Trophoblast cell (in vitro differentiated cells and primary cell): ENCODE results near the gene ASIC5.
A peak's percentile ranks its signal among the peaks of the same experiment; 100 is the strongest.

ENCODE experiments used
- DNase-seq, 2 donors: peaks; one replicate each; pipeline ENCODE4 v3.0.0-alpha.2; 2016
- H2AFZ ChIP-seq: 2 replicates; pipeline ENCODE4 v1.6.1; 2013; ENCODE audit warnings: low read length, moderate library complexity, mild to moderate bottlenecking; ENCODE audit not compliant: insufficient read depth, poor library complexity
- H2AK5ac ChIP-seq: 2 replicates; pipeline ENCODE4 v1.6.1; 2013; ENCODE audit warnings: mild to moderate bottlenecking, low read length
- H2BK120ac ChIP-seq: 2 replicates; pipeline ENCODE4 v1.6.1; 2013; ENCODE audit warnings: low read length, mild to moderate bottlenecking, moderate library complexity; ENCODE audit not compliant: insufficient read depth, poor library complexity
- H2BK12ac ChIP-seq: 2 replicates; pipeline ENCODE4 v1.6.1; 2013; ENCODE audit warnings: mild to moderate bottlenecking, low read length, moderate library complexity
- H2BK5ac ChIP-seq: 2 replicates; pipeline ENCODE4 v1.6.1; 2013; ENCODE audit warnings: low read length, low read depth, moderate library complexity, mild to moderate bottlenecking; ENCODE audit not compliant: poor library complexity
- H3K14ac ChIP-seq: 2 replicates; pipeline ENCODE4 v1.6.1; 2013; ENCODE audit warnings: mild to moderate bottlenecking, low read length
- H3K18ac ChIP-seq: 2 replicates; pipeline ENCODE4 v1.6.1; 2013; ENCODE audit warnings: mild to moderate bottlenecking, low read length
- H3K23ac ChIP-seq: 2 replicates; pipeline ENCODE4 v1.6.1; 2013; ENCODE audit warnings: low read length
- H3K27ac ChIP-seq: 2 replicates; pipeline ENCODE4 v1.5.1; 2013; ENCODE audit warnings: low read depth, mild to moderate bottlenecking, inconsistent platforms, low read length, moderate library complexity
- H3K27me3 ChIP-seq: 2 replicates; pipeline ENCODE4 v1.6.1; 2013; ENCODE audit warnings: inconsistent platforms, mild to moderate bottlenecking, low read length, moderate library complexity; ENCODE audit not compliant: insufficient read depth
- H3K36me3 ChIP-seq, 2 experiments: 1 replicate in 1 of 2; 2 replicates in 1 of 2; pipeline ENCODE4 v1.6.1; 2013; ENCODE audit warnings: low read length in 2 of 2, mild to moderate bottlenecking in 2 of 2, moderate library complexity in 1 of 2; ENCODE audit not compliant: insufficient read depth in 2 of 2, control insufficient read depth in 1 of 2
- H3K4ac ChIP-seq: 2 replicates; pipeline ENCODE4 v1.6.1; 2013; ENCODE audit warnings: low read depth, mild to moderate bottlenecking, low read length, moderate library complexity
- H3K4me1 ChIP-seq, 2 experiments: 1 replicate in 1 of 2; 2 replicates in 1 of 2; pipeline ENCODE4 v1.6.1; 2013; ENCODE audit warnings: low read length in 2 of 2, mild to moderate bottlenecking in 2 of 2, moderate library complexity in 1 of 2; ENCODE audit not compliant: insufficient read depth in 2 of 2, control insufficient read depth in 1 of 2
- H3K4me2 ChIP-seq: 2 replicates; pipeline ENCODE4 v1.6.1; 2013; ENCODE audit warnings: inconsistent platforms, mild to moderate bottlenecking, low read length, moderate library complexity
- H3K4me3 ChIP-seq: 2 replicates; pipeline ENCODE4 v1.5.1; 2013; ENCODE audit warnings: mild to moderate bottlenecking, low read depth, low read length, inconsistent platforms
- H3K79me1 ChIP-seq: one replicate; pipeline ENCODE4 v1.6.1; 2013; ENCODE audit warnings: low read length
- H3K79me2 ChIP-seq: 2 replicates; pipeline ENCODE4 v1.6.1; 2013; ENCODE audit warnings: low read length, mild to moderate bottlenecking; ENCODE audit not compliant: control insufficient read depth, insufficient read depth, poor library complexity
- H3K9ac ChIP-seq: 2 replicates; pipeline ENCODE4 v1.6.1; 2013; ENCODE audit warnings: mild to moderate bottlenecking, low read length
- H3K9me3 ChIP-seq: 2 replicates; pipeline ENCODE4 v1.6.1; 2013; ENCODE audit warnings: low read depth, mild to moderate bottlenecking, control low read depth, inconsistent platforms, low read length; ENCODE audit not compliant: insufficient read depth
- H4K12ac ChIP-seq: 2 replicates; pipeline ENCODE4 v1.6.1; 2013; ENCODE audit warnings: low read depth, mild to moderate bottlenecking, low read length, moderate library complexity
- H4K8ac ChIP-seq: 2 replicates; pipeline ENCODE4 v1.6.1; 2013; ENCODE audit warnings: low read depth, mild to moderate bottlenecking, low read length, moderate library complexity
- H4K91ac ChIP-seq: one replicate; pipeline ENCODE4 v1.6.1; 2013; ENCODE audit warnings: low read depth, mild to moderate bottlenecking, low read length, moderate library complexity
- WGBS: extraction: QIAGEN DNeasy Blood & Tissue Kit; methylation state at CpG from one replicate; pipeline ENCODE4 v1.1.7; 2013; ENCODE audit warnings: missing lambda C conversion rate; ENCODE audit not compliant: insufficient read length, insufficient coverage; ENCODE audit errors: extremely low coverage; 5-methylcytosine and 5-hydroxymethylcytosine counted together

Gene ASIC5

DNA sequence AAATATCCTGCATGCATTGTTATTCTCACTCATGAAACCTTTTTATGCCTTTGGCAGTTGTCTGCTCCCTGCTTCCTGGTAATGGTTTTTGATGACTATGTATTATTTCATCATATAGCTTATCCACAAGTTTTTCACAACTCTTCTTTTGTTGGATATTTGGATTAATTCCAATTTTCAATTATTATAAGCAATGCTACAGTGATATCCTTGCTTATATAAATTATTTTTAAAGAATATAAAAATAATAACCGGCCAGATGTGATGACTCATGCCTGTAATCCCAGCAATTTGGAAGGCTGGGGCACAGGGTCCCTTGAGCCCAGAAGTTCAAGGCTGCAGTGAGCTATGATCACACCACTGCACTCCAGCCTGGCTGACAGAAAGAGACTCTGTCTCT is 47.0 kb downstream of the ASIC5 start:
- H3K23ac ChIP-seq: no peak overlapping the region
- no peaks in the 10 kb centered on the region for H3K27me3 ChIP-seq
- H3K4ac ChIP-seq: no peak overlapping the region
- no peak overlapping the region for H3K18ac ChIP-seq
- H4K8ac ChIP-seq: no peak overlapping the region
- H2BK5ac ChIP-seq: no peak overlapping the region
- no peak overlapping the region for H3K14ac ChIP-seq
- no peaks in the 10 kb centered on the region for H3K79me2 ChIP-seq
- H3K4me1 ChIP-seq: no peaks in the 10 kb centered on the region
- H3K9me3 ChIP-seq: no peaks in the 10 kb centered on the region
- DNase-seq: no peak
- no peaks in the 10 kb centered on the region for H3K79me1 ChIP-seq
- H3K4me2 ChIP-seq: no peak overlapping the region
- no peak overlapping the region for H3K27ac ChIP-seq
- no peak overlapping the region for H3K4me3 ChIP-seq
- no peak overlapping the region for H3K9ac ChIP-seq
- no peak overlapping the region for H4K12ac ChIP-seq
- H2BK12ac ChIP-seq: no peak overlapping the region
- WGBS: no CpG with 5 or more reads among the region's 1 CpG
- H2AFZ ChIP-seq: no peak overlapping the region
- no peaks in the 10 kb centered on the region for H3K36me3 ChIP-seq
- no peak overlapping the region for H2AK5ac ChIP-seq
- H2BK120ac ChIP-seq: no peak overlapping the region
- H4K91ac ChIP-seq: no peak overlapping the region

DNA sequence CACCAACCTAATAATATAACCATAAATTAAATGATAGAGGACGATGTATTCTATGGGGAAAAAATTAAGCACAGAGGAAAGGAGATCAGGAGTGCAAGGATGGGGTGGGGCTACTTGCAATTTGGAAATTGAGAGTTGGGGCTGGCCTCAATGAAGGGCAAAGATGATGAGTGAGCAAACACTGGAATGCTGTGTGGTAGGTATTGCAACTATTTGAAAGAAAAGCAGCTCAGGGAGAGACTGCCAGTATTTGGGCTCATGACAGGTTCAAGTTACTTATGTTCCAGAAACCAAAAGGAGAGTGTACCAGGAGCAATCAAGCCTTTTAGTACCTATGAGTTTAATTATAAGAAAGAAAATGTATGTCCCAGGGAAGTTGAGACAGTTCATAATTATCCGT is 47.4 kb downstream of the ASIC5 start:
- WGBS: no CpG with 5 or more reads among the region's 2 CpGs
- Histone ChIP-seq H3K36me3 (no peaks in the 10 kb centered on the region), H4K12ac (no peak overlapping the region), H3K4me2 (no peak overlapping the region), H3K23ac (no peak overlapping the region), H2BK120ac (no peak overlapping the region), H3K4ac (no peak overlapping the region), H4K91ac (no peak overlapping the region), H4K8ac (no peak overlapping the region), H3K9me3 (no peaks in the 10 kb centered on the region), H2BK12ac (no peak overlapping the region), H3K27me3 (no peaks in the 10 kb centered on the region), H3K9ac (no peak overlapping the region), H3K14ac (no peak overlapping the region), H2AFZ (no peak overlapping the region), H2BK5ac (no peak overlapping the region), H2AK5ac (no peak overlapping the region), H3K79me2 (no peaks in the 10 kb centered on the region), H3K4me1 (no peaks in the 10 kb centered on the region), H3K27ac (no peak overlapping the region), H3K18ac (no peak overlapping the region), H3K4me3 (no peak overlapping the region), H3K79me1 (no peaks in the 10 kb centered on the region)
- DNase-seq: peak; percentile 30 to 65

DNA sequence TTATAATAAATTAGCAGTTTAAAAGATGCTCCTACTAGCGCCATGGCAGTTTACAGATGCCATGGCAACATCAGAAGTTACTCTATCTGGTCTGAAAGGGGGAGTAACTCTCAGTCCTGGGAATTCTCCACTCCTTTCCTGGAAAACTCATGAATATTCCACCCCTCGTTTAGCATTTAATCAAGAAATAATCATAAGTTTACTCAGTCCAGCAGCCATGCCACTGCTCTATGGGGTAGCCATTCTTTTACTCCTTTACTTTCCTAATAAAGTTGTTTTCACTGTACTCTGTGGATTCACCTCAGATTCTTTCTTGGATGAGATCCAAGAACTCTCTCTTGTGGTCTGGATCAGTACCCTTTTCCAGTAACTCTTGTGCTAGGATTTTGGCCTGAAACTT is 55.0 kb downstream of the ASIC5 start:
- no peaks in the 10 kb centered on the region for H3K4me1 ChIP-seq
- no peaks in the 10 kb centered on the region for H3K79me1 ChIP-seq
- no peak overlapping the region for H3K14ac ChIP-seq

DNA sequence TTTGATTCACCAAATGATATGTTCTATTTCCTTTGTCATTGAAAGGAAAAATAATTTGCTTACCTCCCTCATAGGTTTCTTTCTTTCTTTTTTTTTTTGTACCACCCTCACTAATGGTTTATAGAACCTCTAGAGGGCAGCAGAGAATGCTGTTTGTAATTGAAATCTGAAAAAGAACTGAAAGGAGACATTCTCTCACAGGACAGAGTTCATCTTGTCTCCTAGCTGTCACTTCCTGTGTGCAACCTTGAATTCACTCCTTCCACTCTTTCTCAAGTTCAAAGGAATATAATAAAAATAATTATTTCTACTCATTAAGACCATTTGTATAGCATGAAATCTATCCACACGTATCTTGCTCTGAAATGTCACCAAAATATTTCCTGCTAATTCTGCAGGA is 56.2 kb downstream of the ASIC5 start:
- H2BK12ac ChIP-seq: no peak overlapping the region
- no peak overlapping the region for H3K18ac ChIP-seq
- no peak overlapping the region for H2AK5ac ChIP-seq
- WGBS: no CpG with 5 or more reads among the region's 1 CpG
- no peak overlapping the region for H4K91ac ChIP-seq
- H3K4me3 ChIP-seq: no peak overlapping the region
- no peaks in the 10 kb centered on the region for H3K9me3 ChIP-seq
- H3K79me2 ChIP-seq: no peaks in the 10 kb centered on the region
- H3K27me3 ChIP-seq: no peaks in the 10 kb centered on the region
- no peak overlapping the region for H4K8ac ChIP-seq
- H3K9ac ChIP-seq: no peak overlapping the region
- H2AFZ ChIP-seq: no peak overlapping the region
- H3K23ac ChIP-seq: no peak overlapping the region
- H4K12ac ChIP-seq: no peak overlapping the region
- H3K79me1 ChIP-seq: no peaks in the 10 kb centered on the region
- H2BK5ac ChIP-seq: no peak overlapping the region
- H2BK120ac ChIP-seq: no peak overlapping the region
- DNase-seq: peak; percentile 19 to 88
- no peak overlapping the region for H3K4ac ChIP-seq
- no peak overlapping the region for H3K27ac ChIP-seq
- no peaks in the 10 kb centered on the region for H3K36me3 ChIP-seq
- H3K4me1 ChIP-seq: no peaks in the 10 kb centered on the region
- no peak overlapping the region for H3K4me2 ChIP-seq
- no peak overlapping the region for H3K14ac ChIP-seq

More for the DNA sequence above, 55.0 kb downstream of the ASIC5 start:
- Histone ChIP-seq H4K91ac (no peak overlapping the region), H3K9me3 (no peaks in the 10 kb centered on the region), H3K27ac (no peak overlapping the region), H3K27me3 (no peaks in the 10 kb centered on the region), H3K4me3 (no peak overlapping the region), H4K8ac (no peak overlapping the region), H2BK120ac (no peak overlapping the region), H3K4ac (no peak overlapping the region), H3K9ac (no peak overlapping the region), H2BK5ac (no peak overlapping the region), H4K12ac (no peak overlapping the region), H3K23ac (no peak overlapping the region), H3K79me2 (no peaks in the 10 kb centered on the region), H2AK5ac (no peak overlapping the region), H3K4me2 (no peak overlapping the region), H2AFZ (no peak overlapping the region), H3K36me3 (no peaks in the 10 kb centered on the region), H3K18ac (no peak overlapping the region), H2BK12ac (no peak overlapping the region)
- DNase-seq: no peak
- no CpG with 5 or more reads among the region's 2 CpGs for WGBS
